Testis (tissue), 2 donors: ENCODE results near the gene FRMD4B.

Experiments used
- CTCF ChIP-seq, 3 experiments: fragments of 450-650 bp in 2 of 3; fragments of 200-600 bp in 1 of 3; sonication (generic) in 1 of 3; IDR thresholded peaks; one replicate each; pipeline ENCODE4 v1.5.1; 2016 to 2019; ENCODE audit warnings: antibody characterized with exemption in 3 of 3, mild to moderate bottlenecking in 2 of 3, moderate library complexity in 1 of 3
- POLR2A ChIP-seq: fragments of 450-650 bp; IDR thresholded peaks from one replicate; pipeline ENCODE4 v1.6.1; 2017; ENCODE audit warnings: antibody characterized with exemption, mild to moderate bottlenecking, moderate library complexity

- TF ChIP-seq CTCF (IDR thresholded peaks at IDR 0.05) (no peak), POLR2A (no peak)
Observed at GRCh38 chr3:69296995-69297394, 88.9 kb downstream of the FRMD4B start.
